Sigmoid colon (tissue), 4 donors: ENCODE data around the gene ZNF92.
"Not testable (repeated sequence)": the region's sequence is repeated elsewhere in the genome, so short reads cannot be mapped to it uniquely, and the experiment has no call there.

Experiments
- CTCF ChIP-seq, 4 experiments: fragments of 450-650 bp in 3 of 4; fragments of 200-600 bp in 1 of 4; IDR thresholded peaks; one replicate each; pipeline ENCODE4 v1.5.1; 2016 to 2019; ENCODE audit warnings: antibody characterized with exemption in 4 of 4, mild to moderate bottlenecking in 3 of 4, moderate library complexity in 2 of 4
- POLR2A ChIP-seq, 2 donors: fragments of 450-650 bp; IDR thresholded peaks; one replicate each; pipeline ENCODE4 v1.6.1; 2016; ENCODE audit warnings: antibody characterized with exemption in 2 of 2, mild to moderate bottlenecking in 2 of 2, moderate library complexity in 2 of 2
- POLR2AphosphoS5 ChIP-seq, 4 donors: sonication (generic); formaldehyde crosslinking; IDR thresholded peaks; one replicate each; pipeline ENCODE4 v1.6.1; 2017; ENCODE audit warnings: antibody characterized with exemption in 4 of 4

DNA sequence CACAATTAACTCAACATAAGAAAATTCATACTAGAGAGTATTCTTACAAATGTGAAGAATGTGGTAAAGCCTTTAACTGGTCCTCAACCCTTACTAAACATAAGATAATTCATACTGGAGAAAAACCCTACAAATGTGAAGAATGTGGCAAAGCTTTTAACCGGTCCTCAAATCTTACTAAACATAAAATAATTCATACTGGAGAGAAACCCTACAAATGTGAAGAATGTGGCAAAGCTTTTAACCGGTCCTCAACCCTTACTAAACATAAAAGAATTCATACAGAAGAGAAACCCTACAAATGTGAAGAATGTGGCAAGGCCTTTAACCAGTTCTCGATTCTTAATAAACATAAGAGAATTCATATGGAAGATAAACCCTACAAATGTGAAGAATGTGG lies 25.0 kb downstream of the ZNF92 start:
- TF ChIP-seq CTCF, POLR2A, POLR2AphosphoS5 (IDR thresholded peaks at IDR 0.05): not testable (repeated sequence)
